H1 (cell line): Measurements from ENCODE around the gene SENP1. TPM values are rescaled to one million over a fixed set of nuclear protein-coding genes. Genes with fewer than 3 reads are reported as not detected.

Source experiments
- CTCF ChIA-PET: fragments of 300-600 bp; sonication (Branson Sonifier 250); formaldehyde crosslinking; loops from one replicate; lab custom pipeline; 2021; ENCODE audit not compliant: partially characterized antibody; lab: Charles Lee
- POLR2A ChIA-PET: fragments of 300-600 bp; sonication (Branson Sonifier 250); formaldehyde crosslinking; loops from one replicate; lab custom pipeline; 2021; ENCODE audit warnings: inconsistent platforms; ENCODE audit not compliant: partially characterized antibody; lab: Charles Lee
- DNase-seq, 2 experiments: peaks; one replicate each; pipeline versions ENCODE4 v3.0.0 to v3.0.0-alpha.2; 2010 to 2022; ENCODE audit warnings: low spot score in 2 of 2, low read depth in 1 of 2, mixed read lengths in 1 of 2
- FAIRE-seq: peaks from 2 replicates; lab custom pipeline; 2011; peaks lifted over from hg19 to GRCh38; lab: Jason Lieb, UNC
- H2AFZ ChIP-seq: 2 replicates; pipeline ENCODE4 v1.8.1; 2012; ENCODE audit warnings: low read length, inconsistent platforms
- H2AK5ac ChIP-seq: 2 replicates; pipeline ENCODE4 v1.6.1; 2013; ENCODE audit warnings: low read depth, low read length
- H2BK120ac ChIP-seq: replicated peaks from 2 replicates; pipeline ENCODE3; 2013; ENCODE audit warnings: low read depth, low read length, inconsistent platforms
- H2BK12ac ChIP-seq: 2 replicates; pipeline ENCODE4 v1.6.1; 2013; ENCODE audit warnings: low read depth, low read length
- H2BK15ac ChIP-seq: 2 replicates; pipeline ENCODE4 v1.6.1; 2013; ENCODE audit warnings: low read length
- H2BK20ac ChIP-seq: 2 replicates; pipeline ENCODE4 v1.6.1; 2013; ENCODE audit warnings: low read length
- H2BK5ac ChIP-seq: 2 replicates; pipeline ENCODE4 v1.6.1; 2013; ENCODE audit warnings: low read depth, low read length
- H3K14ac ChIP-seq: 2 replicates; pipeline ENCODE4 v1.6.1; 2013; ENCODE audit warnings: inconsistent platforms; ENCODE audit not compliant: insufficient read length
- H3K18ac ChIP-seq: 2 replicates; pipeline ENCODE4 v1.6.1; 2013; ENCODE audit warnings: low read length; ENCODE audit errors: extremely low read depth
- H3K23ac ChIP-seq: 2 replicates; pipeline ENCODE4 v1.6.1; 2013; ENCODE audit warnings: inconsistent platforms; ENCODE audit not compliant: insufficient read length
- H3K23me2 ChIP-seq: 2 replicates; pipeline ENCODE4 v1.6.1; 2013; ENCODE audit warnings: low read depth, low read length
- H3K27ac ChIP-seq: 2 replicates; pipeline ENCODE4 v1.6.1; 2011; ENCODE audit warnings: low read depth, low read length, inconsistent platforms
- H3K27me3 ChIP-seq, 4 experiments: replicated peaks in 1 of 4; 1 replicate in 1 of 4; 2 replicates in 3 of 4; pipeline versions ENCODE4 v1.6.1 to v1.8.1; 2011 to 2013; ENCODE audit warnings: low read length in 3 of 4, mild to moderate bottlenecking in 3 of 4, inconsistent platforms in 2 of 4, mixed read lengths in 2 of 4, moderate library complexity in 1 of 4; ENCODE audit not compliant: control insufficient read depth in 3 of 4, insufficient read depth in 3 of 4; ENCODE audit errors: extremely low read depth in 1 of 4
- H3K36me3 ChIP-seq, 4 experiments: 2 replicates each; pipeline versions ENCODE4 v1.6.1 to v1.8.1; 2011 to 2013; ENCODE audit warnings: mild to moderate bottlenecking in 4 of 4, low read length in 3 of 4, moderate library complexity in 2 of 4, control low read depth in 1 of 4, inconsistent platforms in 1 of 4; ENCODE audit not compliant: insufficient read depth in 4 of 4, control insufficient read depth in 2 of 4
- H3K4ac ChIP-seq: replicated peaks from 2 replicates; pipeline ENCODE3; 2013; ENCODE audit warnings: low read length, low read depth, mixed read lengths, inconsistent platforms; ENCODE audit not compliant: insufficient read length
- H3K4me1 ChIP-seq, 4 experiments: replicated peaks in 1 of 4; 1 replicate in 1 of 4; 2 replicates in 3 of 4; pipeline versions ENCODE4 v1.6.1 to v1.8.1; 2011 to 2013; ENCODE audit warnings: low read length in 3 of 4, inconsistent platforms in 2 of 4, mixed read lengths in 1 of 4; ENCODE audit not compliant: insufficient read depth in 4 of 4, control insufficient read depth in 3 of 4
- H3K4me2 ChIP-seq, 2 experiments: 2 replicates each; pipeline versions ENCODE4 v1.6.1 to v1.8.1; 2011 to 2013; ENCODE audit warnings: low read depth in 2 of 2, low read length in 2 of 2, control low read depth in 1 of 2, inconsistent platforms in 1 of 2, mild to moderate bottlenecking in 1 of 2; ENCODE audit not compliant: insufficient read depth in 1 of 2
- H3K4me3 ChIP-seq, 4 experiments: fragments of 200-600, 300-600 bp in 1 of 4; sonication (generic), shearing (Covaris generic), sonication (Bioruptor Twin) in 1 of 4; 2 replicates each; pipeline versions ENCODE4 v1.5.1 to v1.8.1; 2011 to 2016; ENCODE audit warnings: low read length in 4 of 4, low read depth in 3 of 4, control low read depth in 2 of 4, inconsistent platforms in 2 of 4, mild to moderate bottlenecking in 2 of 4, mixed read lengths in 1 of 4, moderate library complexity in 1 of 4; ENCODE audit not compliant: insufficient read depth in 2 of 4; ENCODE audit errors: extremely low read depth in 1 of 4
- H3K56ac ChIP-seq: replicated peaks from 2 replicates; pipeline ENCODE3; 2013; ENCODE audit warnings: low read depth, mild to moderate bottlenecking, mixed read lengths, low read length, inconsistent platforms; ENCODE audit not compliant: insufficient read length
- H3K79me1 ChIP-seq: 2 replicates; pipeline ENCODE4 v1.6.1; 2013; ENCODE audit warnings: low read depth, low read length, control low read depth
- H3K79me2 ChIP-seq, 2 experiments: 2 replicates each; pipeline versions ENCODE4 v1.6.1 to v1.8.1; 2012 to 2013; ENCODE audit warnings: low read length in 2 of 2, mild to moderate bottlenecking in 2 of 2, inconsistent platforms in 1 of 2; ENCODE audit not compliant: insufficient read depth in 2 of 2, control insufficient read depth in 1 of 2
- H3K9ac ChIP-seq, 4 experiments: replicated peaks in 1 of 4; 1 replicate in 1 of 4; 2 replicates in 3 of 4; pipeline versions ENCODE4 v1.6.1 to v1.8.1; 2011 to 2013; ENCODE audit warnings: low read depth in 3 of 4, low read length in 3 of 4, control low read depth in 2 of 4, mild to moderate bottlenecking in 2 of 4, moderate library complexity in 2 of 4, inconsistent platforms in 1 of 4; ENCODE audit errors: extremely low read depth in 1 of 4
- H3K9me3 ChIP-seq, 2 experiments: 2 replicates each; pipeline versions ENCODE4 v1.6.1 to v1.8.1; 2012 to 2013; ENCODE audit warnings: mild to moderate bottlenecking in 2 of 2, moderate library complexity in 2 of 2, control low read depth in 1 of 2, inconsistent platforms in 1 of 2, low read depth in 1 of 2, low read length in 1 of 2, mixed read lengths in 1 of 2; ENCODE audit not compliant: insufficient read depth in 2 of 2
- H4K20me1 ChIP-seq, 2 experiments: replicated peaks in 1 of 2; 2 replicates each; pipeline versions ENCODE3 to v1.8.1; 2011 to 2013; ENCODE audit warnings: inconsistent platforms in 2 of 2, low read length in 2 of 2, mild to moderate bottlenecking in 1 of 2; ENCODE audit not compliant: insufficient read depth in 2 of 2, control insufficient read depth in 1 of 2
- H4K5ac ChIP-seq: 2 replicates; pipeline ENCODE4 v1.6.1; 2013; ENCODE audit warnings: low read length, low read depth, mixed read lengths, inconsistent platforms; ENCODE audit not compliant: insufficient read length
- H4K8ac ChIP-seq: 2 replicates; pipeline ENCODE4 v1.8.0; 2013; ENCODE audit warnings: mild to moderate bottlenecking, moderate library complexity, low read length, inconsistent platforms; ENCODE audit not compliant: insufficient read depth; ENCODE audit errors: extremely low read depth
- H4K91ac ChIP-seq: replicated peaks from 2 replicates; pipeline ENCODE3; 2013; ENCODE audit warnings: low read length, mixed read lengths, inconsistent platforms; ENCODE audit not compliant: insufficient read length
- CBX5 ChIP-seq: fragments of 300-800, 300-1000 bp; sonication (generic); IDR thresholded peaks from 2 replicates; pipeline ENCODE4 v1.7.1; 2016; ENCODE audit warnings: antibody characterized with exemption, low read length, low read depth
- CHD1 ChIP-seq: IDR thresholded peaks from 2 replicates; pipeline ENCODE4 v1.6.1; 2012; ENCODE audit warnings: low read depth, low read length, improper control_type of control experiment
- JUN ChIP-seq: IDR thresholded peaks from 2 replicates; pipeline ENCODE4 v1.6.1; 2011; ENCODE audit warnings: low read depth, mild to moderate bottlenecking, improper control_type of control experiment, low read length
- JUND ChIP-seq: IDR thresholded peaks from 2 replicates; pipeline ENCODE4 v1.6.1; 2011; ENCODE audit warnings: mild to moderate bottlenecking, improper control_type of control experiment, low read length
- KDM5A ChIP-seq: fragments of 200-600 bp; IDR thresholded peaks from 2 replicates; pipeline ENCODE4 v1.7.1; 2012; ENCODE audit warnings: mild to moderate bottlenecking, low read length, inconsistent platforms, mixed read lengths
- POLR2AphosphoS5 ChIP-seq: IDR thresholded peaks from 2 replicates; pipeline ENCODE4 v1.6.1; 2011; ENCODE audit warnings: low read depth, low read length
- RNF2 ChIP-seq: fragments of 200-900, 300-1000 bp; sonication (generic); IDR thresholded peaks from 2 replicates; pipeline ENCODE4 v1.7.1; 2016; ENCODE audit warnings: borderline replicate concordance, low read depth, mild to moderate bottlenecking, antibody characterized with exemption, low read length; ENCODE audit not compliant: poor library complexity, severe bottlenecking; ENCODE audit errors: missing control alignments
- RXRA ChIP-seq: IDR thresholded peaks from 2 replicates; pipeline ENCODE4 v1.6.1; 2011; ENCODE audit warnings: low read depth, mild to moderate bottlenecking, low read length, moderate library complexity; ENCODE audit not compliant: insufficient read depth
- SIN3A ChIP-seq, 2 experiments: IDR thresholded peaks in 1 of 2; conservative IDR thresholded peaks in 1 of 2; 2 replicates each; pipeline ENCODE4 v1.6.1; 2011 to 2012; ENCODE audit warnings: low read length in 2 of 2, improper control_type of control experiment in 1 of 2, low read depth in 1 of 2, mild to moderate bottlenecking in 1 of 2
- SP1 ChIP-seq: IDR thresholded peaks from 2 replicates; pipeline ENCODE4 v1.6.1; 2011; ENCODE audit warnings: low read depth, low read length
- SRF ChIP-seq: IDR thresholded peaks from 2 replicates; pipeline ENCODE4 v1.6.1; 2011; ENCODE audit warnings: mild to moderate bottlenecking, low read depth, low read length, moderate library complexity
- SUZ12 ChIP-seq: fragments of 200-600 bp; sonication (generic); IDR thresholded peaks from 2 replicates; pipeline ENCODE4 v1.6.1; 2012; ENCODE audit warnings: mild to moderate bottlenecking, inconsistent platforms, low read length, moderate library complexity, mixed read lengths
- TCF12 ChIP-seq: IDR thresholded peaks from 2 replicates; pipeline ENCODE4 v1.6.1; 2011; ENCODE audit warnings: low read depth, mild to moderate bottlenecking, low read length
- WGBS, 2 experiments: shearing (Covaris generic) in 1 of 2; methylation state at CpG; one replicate each; pipeline versions ENCODE4 v1.1.6 to v1.1.7; 2013 to 2015; ENCODE audit warnings: low lambda C conversion rate in 2 of 2, mixed read lengths in 2 of 2, inconsistent platforms in 1 of 2, low coverage in 1 of 2, missing lambda C conversion rate in 1 of 2; ENCODE audit not compliant: insufficient replicate concordance in 2 of 2, insufficient coverage in 1 of 2, insufficient read length in 1 of 2; ENCODE audit errors: extremely low coverage in 1 of 2, missing lambda C conversion rate in 1 of 2; 5-methylcytosine and 5-hydroxymethylcytosine counted together
- polyA plus RNA-seq, 7 experiments: library from polyadenylated mRNA; depleted of rRNA in 3 of 7; stranded (reverse) in 5 of 7; unstranded in 2 of 7; fragments of >200 nt in 5 of 7; fragments of 200-250 nt in 2 of 7; gene quantifications; 1 replicate in 5 of 7; 2 replicates in 1 of 7; 4 replicates in 1 of 7; pipeline versions ENCODE4 v1.2.1 to v1.2.3, GENCODE V29; 2011 to 2013; ENCODE audit warnings: missing spikeins in 2 of 7, mixed read lengths in 2 of 7
- total RNA-seq: library from RNA; stranded (reverse); fragmentation: NEBNext Ultra II Directional; extraction: Animal tissue kit (Norgen Biotek cat#: 25700); gene quantifications from 2 replicates; pipeline ENCODE4 v1.2.1, GENCODE V29; 2021

Gene SENP1
- total and polyA plus RNA-seq, 2 of the 8 experiments (the other 6 are each of a cell fraction or from before 2014, with no cell fraction given), result 14.2 to 31.5 TPM

GRCh38 chr12:48039151-48039550, 66.7 kb downstream of the SENP1 start:
- CTCF ChIA-PET, result interaction anchor here (1.0 kb wide), 1 partner anchor 139 kb away, joined by 4 read pairs; no protein-coding TSS in a partner anchor

More at GRCh38 chr12:48039151-48039550, 66.7 kb downstream of the SENP1 start:
- FAIRE-seq (no peak), DNase-seq (no peak)
- no peaks in the 10 kb centered on the region for H3K79me2 ChIP-seq
- H3K56ac ChIP-seq, result no peak overlapping the region
- no peaks in the 10 kb centered on the region for H3K79me1 ChIP-seq
- H3K23me2 ChIP-seq, result peaks cover 2% of the 10 kb centered on the region; the same call in 1 of the 2 replicates
- no peaks in the 10 kb centered on the region for H3K9me3 ChIP-seq
- H2BK5ac ChIP-seq, result no peak overlapping the region
- no peak overlapping the region for H3K23ac ChIP-seq
- 0 out of 2 replicates have a peak overlapping the region, but pooled peaks have one; percentile 27 for H2BK12ac ChIP-seq
- H2AFZ ChIP-seq, result no peak overlapping the region
- H2BK120ac ChIP-seq, result no peak overlapping the region
- H4K91ac ChIP-seq, result peak overlapping the region; percentile 23
- peaks cover 11 to 17% (median 14%) of the 10 kb centered on the region in 4 experiments for H3K4me1 ChIP-seq
- H2BK15ac ChIP-seq, result 0 out of 2 replicates have a peak overlapping the region, but pooled peaks have one; percentile 32
- no peak overlapping the region for H3K4ac ChIP-seq
- 83% methylated on average over 1 of the region's 1 CpG; no CpG with 5 or more reads in 1 of the 2 experiments for WGBS, 2 experiments
- POLR2A ChIA-PET, result interaction anchor here (0.6 to 1.5 kb wide), 2 partner anchors 17 to 66 kb away, joined by 3 read pairs; partner anchors contain the start of gene SENP1
- H3K4me3 ChIP-seq, result no peak overlapping the region
- no peak overlapping the region for H4K8ac ChIP-seq
- H2BK20ac ChIP-seq, result no peak overlapping the region
- no peaks in the 10 kb centered on the region for H4K20me1 ChIP-seq
- no peak overlapping the region for H4K5ac ChIP-seq
- no peak overlapping the region for H3K4me2 ChIP-seq
- no peak overlapping the region for H3K27ac ChIP-seq
- no peak overlapping the region for H3K14ac ChIP-seq
- H3K18ac ChIP-seq, result no peak overlapping the region
- H2AK5ac ChIP-seq, result no peak overlapping the region
- TF ChIP-seq SIN3A (conservative IDR thresholded peaks at IDR 0.05 in 1 of 2, IDR thresholded peaks at IDR 0.05 in 1 of 2; ENCODE audit: low read depth in 1 of 2, low read length in 2 of 2), result no peak
- no peak for TF ChIP-seq JUND
- no peak for TF ChIP-seq CHD1
- TF ChIP-seq KDM5A, result no peak
- TF ChIP-seq RXRA, result no peak
- TF ChIP-seq JUN, result no peak
- TF ChIP-seq SUZ12, result no peak
- no peak for TF ChIP-seq POLR2AphosphoS5
- TF ChIP-seq TCF12, result no peak
- TF ChIP-seq CBX5, result no peak
- TF ChIP-seq SRF, result no peak
- no peak for TF ChIP-seq SP1
- no peak for TF ChIP-seq RNF2
- no peak overlapping the region for H3K9ac ChIP-seq
- H3K27me3 ChIP-seq, result peaks cover 0 to 15% (median 9%) of the 10 kb centered on the region in 4 experiments; a peak in 4 of 7 replicates
- peaks cover 0 to 5% (median 1%) of the 10 kb centered on the region in 4 experiments; a peak in 1 of 8 replicates for H3K36me3 ChIP-seq
